HG03432 (cell line): ENCODE data around the gene DTNA.
A peak's percentile ranks its signal among the peaks of the same experiment; 100 is the strongest.
"Not testable (repeated sequence)": the region's sequence is repeated elsewhere in the genome, so short reads cannot be mapped to it uniquely, and the experiment has no call there.

Experiments
- ATAC-seq: cut with Tn5 transposase; IDR thresholded peaks from one replicate; pipeline ENCODE4 v1.9.1; 2021; ENCODE audit warnings: mild to moderate bottlenecking, moderate library complexity; ENCODE audit not compliant: unreplicated experiment

DTNA gene

GRCh38 chr18:34709750-34710441 lies at the start of gene DTNA:
DTNA (plus strand) TSS chr18:34710298; CDS start chr18:34755977, 45,679 bp downstream.
- no peak for ATAC-seq

DNA sequence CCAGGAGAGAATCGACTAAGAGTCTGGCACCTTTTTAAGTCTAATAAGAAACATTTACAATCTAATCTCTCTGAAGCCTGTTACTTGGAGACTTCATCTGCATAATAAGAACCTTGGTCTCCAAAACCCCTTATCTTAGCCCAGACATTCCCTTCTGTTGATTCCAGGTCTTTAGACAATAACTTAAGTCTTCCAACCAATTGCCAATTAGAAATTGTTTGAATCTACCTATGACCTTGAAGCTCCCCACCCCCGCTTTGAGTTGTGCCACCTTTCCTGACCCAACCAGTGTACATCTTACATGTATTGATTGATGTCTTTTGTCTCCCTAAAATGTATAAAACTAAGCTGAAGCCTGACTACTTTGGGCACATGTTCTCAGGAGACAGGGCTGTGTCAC lies 49.5 kb upstream of the DTNA start:
- ATAC-seq, result no peak

- peak; percentile 93 for ATAC-seq
These were observed 48.5 kb upstream of the DTNA start for GRCh38 chr18:34661464-34662087.

GRCh38 chr18:34676816-34677574 lies 33.1 kb upstream of the DTNA start:
- ATAC-seq, result no peak

DNA sequence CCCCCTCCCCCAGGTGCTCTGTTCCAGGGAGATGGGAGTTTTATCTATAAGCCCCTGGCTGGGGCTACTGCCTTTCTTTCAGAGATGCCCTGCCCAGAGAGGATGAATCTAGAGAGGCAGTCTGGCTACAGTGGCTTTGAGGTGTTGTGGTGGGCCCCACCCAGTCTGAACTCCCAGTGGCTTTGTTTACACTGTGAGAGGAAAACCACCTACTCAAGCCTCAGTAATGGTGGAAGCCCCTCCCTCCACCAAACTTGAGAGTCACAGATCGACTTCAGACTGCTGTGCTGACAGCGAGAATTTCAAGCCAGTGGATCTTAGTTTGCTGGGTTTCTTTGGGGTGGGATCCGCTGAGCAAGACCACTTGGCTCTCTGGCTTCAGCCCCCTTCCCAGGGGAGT lies 20.3 kb upstream of the DTNA start:
- not testable (repeated sequence) for ATAC-seq

- no peak for ATAC-seq
These were observed 18.5 kb upstream of the DTNA start for GRCh38 chr18:34691614-34692013.

GRCh38 chr18:34694591-34695165 lies 15.4 kb upstream of the DTNA start:
- ATAC-seq, result no peak

DNA sequence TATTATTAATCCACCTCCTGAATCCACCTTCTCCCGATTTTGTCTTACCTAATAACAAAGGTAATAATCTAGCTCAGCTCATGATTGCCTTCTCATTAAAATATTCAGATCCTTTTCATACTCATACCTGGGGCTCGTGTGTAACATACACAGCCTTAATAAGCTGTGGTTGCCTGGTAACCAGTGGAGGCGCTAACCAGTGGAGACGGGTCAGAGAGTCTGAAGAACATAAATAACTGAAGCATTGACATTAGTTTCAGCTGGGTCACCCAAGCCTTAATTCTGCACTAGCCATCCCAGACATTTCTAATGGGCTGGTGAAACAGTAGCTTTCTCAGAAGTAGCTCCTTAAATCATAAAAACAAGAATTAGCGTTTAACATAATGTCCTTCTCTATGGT lies 14.8 kb upstream of the DTNA start:
- ATAC-seq, result no peak

- no peak for ATAC-seq
These were observed 13.4 kb upstream of the DTNA start for GRCh38 chr18:34696671-34697070.

GRCh38 chr18:34697233-34697632 lies 12.9 kb upstream of the DTNA start:
- no peak for ATAC-seq

- no peak for ATAC-seq
These were observed 12.2 kb upstream of the DTNA start for GRCh38 chr18:34697891-34698290.

GRCh38 chr18:34701911-34702310 lies 8.2 kb upstream of the DTNA start:
- no peak for ATAC-seq

DNA sequence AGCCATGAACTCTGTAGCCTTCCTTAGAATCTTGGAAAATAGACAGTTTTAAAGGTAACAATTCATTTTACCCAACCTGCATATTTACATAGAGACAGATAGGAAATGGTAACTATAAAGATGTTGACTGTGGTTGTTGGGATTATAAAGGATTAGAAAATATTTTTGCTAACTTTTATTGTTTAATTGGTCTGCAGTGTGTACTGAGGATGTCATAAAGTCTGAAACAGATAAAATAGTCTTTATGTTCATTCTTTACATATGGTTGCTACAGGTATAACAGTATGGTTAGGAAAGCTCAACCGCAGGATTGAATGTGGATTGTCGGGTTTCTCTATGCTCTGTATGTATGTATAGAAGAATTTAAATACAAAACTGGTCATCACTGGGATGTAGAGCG lies 7.3 kb upstream of the DTNA start:
- no peak for ATAC-seq

GRCh38 chr18:34704074-34704473 lies 6.0 kb upstream of the DTNA start:
- ATAC-seq, result no peak

DNA sequence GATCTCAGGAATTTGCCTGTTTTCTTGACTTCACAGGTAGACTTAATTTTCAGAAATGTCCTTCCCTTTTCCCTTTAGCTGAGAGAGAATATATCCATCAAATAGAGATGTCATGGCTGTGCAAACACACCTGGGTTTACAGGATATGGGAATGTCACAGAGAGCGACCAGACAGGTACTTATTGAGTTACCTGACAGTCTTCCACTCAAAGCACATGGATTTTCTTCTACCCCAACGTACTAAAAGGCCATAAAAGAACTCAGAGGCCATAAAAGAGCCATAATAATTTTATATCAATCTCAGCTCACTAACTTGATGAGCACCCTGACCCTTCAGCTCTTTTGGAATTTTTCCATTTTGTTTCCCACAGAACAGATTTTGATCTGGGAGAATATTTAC lies 5.3 kb upstream of the DTNA start:
- ATAC-seq, result no peak

DNA sequence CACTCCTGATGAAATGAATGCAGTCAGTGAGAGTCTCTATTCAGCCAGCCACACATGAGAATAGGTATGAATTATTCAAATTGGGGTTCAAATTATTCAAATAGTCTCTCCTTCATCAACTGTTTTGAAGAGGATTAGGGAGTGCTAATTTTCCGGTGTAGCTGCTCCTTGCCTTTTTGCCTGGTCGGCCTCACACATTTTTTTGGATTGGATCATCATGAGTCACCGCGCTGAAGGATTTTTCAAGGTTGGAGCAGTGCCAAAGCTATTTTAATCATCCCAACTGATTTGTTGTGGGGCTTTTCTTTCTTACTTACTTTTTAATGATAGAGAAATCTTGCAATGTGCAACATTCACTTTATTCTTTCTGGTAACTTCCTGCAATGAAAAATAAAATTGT lies 2.4 kb upstream of the DTNA start:
- ATAC-seq, result no peak

- ATAC-seq, result no peak
These were observed 994 bp upstream of the DTNA start for GRCh38 chr18:34709104-34709503.

- no peak for ATAC-seq
These were observed 388 bp downstream of the DTNA start for GRCh38 chr18:34710458-34710914.

GRCh38 chr18:34710934-34711333 lies 836 bp downstream of the DTNA start:
- no peak for ATAC-seq

- not testable (repeated sequence) for ATAC-seq
These were observed 6.0 kb downstream of the DTNA start for GRCh38 chr18:34716111-34716510.

DNA sequence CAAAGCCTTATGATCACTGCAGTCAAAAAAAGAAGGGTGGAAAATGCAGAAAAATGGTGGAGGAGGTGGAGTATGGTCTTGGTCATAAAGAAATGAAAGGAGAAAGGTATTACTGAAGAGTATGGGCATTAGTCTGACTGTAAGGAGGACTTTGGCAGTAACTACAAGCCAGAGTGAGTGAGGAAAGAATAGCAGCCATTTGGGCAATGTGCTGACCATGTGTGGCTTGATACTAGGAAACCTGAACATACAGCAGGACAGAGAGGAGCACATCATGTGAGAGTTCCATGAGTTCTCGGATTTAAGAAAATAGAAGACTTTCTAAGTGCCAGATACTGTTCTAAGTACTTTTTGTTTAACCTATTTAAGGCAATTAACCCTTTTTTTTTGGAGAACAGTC lies 8.5 kb downstream of the DTNA start:
- no peak for ATAC-seq

DNA sequence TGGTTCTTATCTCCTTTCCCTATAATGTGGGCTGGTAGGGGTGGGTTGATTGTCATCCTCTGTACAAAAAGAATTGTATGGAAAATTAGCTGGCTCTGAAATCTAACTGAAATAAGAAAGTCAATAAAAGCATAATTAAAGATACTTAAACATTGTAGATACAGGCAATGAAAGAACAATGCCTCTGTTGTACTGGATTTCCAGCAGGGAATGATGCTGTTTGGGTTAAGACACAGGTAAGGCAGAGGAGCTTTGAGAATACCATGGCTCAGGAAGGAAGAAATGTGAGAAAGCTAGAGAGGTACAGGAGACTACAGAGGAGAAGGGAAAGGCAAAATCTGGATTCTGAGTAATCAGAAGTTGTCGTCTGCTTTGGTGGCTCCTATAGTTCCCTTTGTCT lies 10.1 kb downstream of the DTNA start:
- no peak for ATAC-seq
